Activated CD4-positive, alpha-beta T cell treated with anti-CD3 and anti-CD28 coated beads, Interleukin-2, Interleukin-4, amounts not matched to agents 100 ng/mL and 50 ng/mL, durations not matched to agents 16 hours and 8 hours (primary cell): ENCODE results near the gene PPP2R1B.

Experiments
- DNase-seq: peaks from one replicate; pipeline ENCODE4 v3.0.0-alpha.2; 2020; ENCODE audit warnings: low spot score

Gene PPP2R1B

DNA sequence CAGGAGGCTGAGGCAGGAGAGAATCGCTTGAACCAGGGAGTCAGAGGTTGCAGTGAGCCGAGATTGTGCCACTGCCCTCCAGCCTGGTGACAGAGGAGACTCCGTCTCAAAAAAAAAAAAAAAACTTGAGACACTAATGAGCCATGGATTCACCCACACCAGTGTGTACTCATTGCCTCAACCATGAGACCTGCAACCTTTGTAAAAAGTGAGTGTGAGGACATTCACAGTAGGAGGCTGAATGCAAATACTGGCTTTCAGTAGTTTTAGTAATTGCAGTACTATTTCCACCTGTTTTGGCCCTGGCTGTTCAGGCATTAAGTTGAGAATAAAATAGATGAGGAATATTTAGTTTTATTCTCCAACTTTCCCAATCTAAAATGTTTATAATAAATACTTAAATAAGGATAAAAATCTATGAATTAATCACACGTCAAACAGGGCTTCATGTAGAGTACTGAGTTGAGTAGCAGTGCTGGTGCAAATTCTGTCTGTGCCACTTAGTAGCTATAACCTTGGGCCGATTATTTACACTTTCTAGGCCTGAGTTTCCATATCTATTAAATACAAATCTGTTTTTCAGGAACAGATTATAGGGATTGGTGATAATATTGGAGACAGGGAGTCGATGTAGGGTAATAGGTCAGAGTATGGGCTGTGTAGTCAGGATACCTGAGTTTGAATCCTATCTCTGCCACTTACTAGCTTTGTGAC, 72.8 kb downstream of the PPP2R1B start:
- DNase-seq: no peak

- DNase-seq: no peak
These were observed 74.4 kb downstream of the PPP2R1B start for GRCh38 chr11:111691741-111692140.

DNA sequence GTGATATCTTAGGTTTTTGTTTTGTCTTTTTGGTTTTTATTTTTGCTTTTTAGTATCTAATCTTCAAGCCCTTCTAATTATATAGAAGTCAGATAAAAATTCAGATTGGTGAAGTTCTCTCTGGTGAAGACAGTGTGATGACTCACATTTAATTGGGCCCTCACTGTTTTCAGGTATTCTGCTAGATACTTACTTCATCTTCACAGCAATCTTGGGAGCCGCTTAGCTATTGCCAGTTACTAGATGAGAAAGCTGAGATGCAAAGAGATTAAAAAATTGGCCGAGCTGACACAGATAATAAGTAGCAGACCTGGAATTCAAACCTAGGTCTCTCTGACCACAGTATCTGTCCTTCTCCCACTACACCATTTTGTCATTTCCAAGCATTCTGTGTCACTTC, 75.0 kb downstream of the PPP2R1B start:
- no peak for DNase-seq

DNA sequence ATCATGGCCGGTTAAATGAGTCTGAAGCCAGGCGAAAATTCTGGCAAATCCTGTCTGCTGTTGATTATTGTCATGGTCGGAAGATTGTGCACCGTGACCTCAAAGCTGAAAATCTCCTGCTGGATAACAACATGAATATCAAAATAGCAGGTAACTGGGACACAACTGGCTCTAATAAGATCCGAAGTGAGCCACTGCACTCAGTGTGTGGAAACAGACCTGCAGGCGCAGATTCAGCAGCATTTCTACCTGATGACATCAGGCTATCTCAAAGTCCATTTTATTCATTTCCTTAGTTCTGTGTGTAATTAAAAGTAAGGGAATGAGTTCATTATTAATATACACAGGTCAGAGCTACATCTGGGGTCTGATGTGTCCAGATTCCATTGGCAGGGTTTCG, 78.2 kb downstream of the PPP2R1B start:
- no peak for DNase-seq

DNA sequence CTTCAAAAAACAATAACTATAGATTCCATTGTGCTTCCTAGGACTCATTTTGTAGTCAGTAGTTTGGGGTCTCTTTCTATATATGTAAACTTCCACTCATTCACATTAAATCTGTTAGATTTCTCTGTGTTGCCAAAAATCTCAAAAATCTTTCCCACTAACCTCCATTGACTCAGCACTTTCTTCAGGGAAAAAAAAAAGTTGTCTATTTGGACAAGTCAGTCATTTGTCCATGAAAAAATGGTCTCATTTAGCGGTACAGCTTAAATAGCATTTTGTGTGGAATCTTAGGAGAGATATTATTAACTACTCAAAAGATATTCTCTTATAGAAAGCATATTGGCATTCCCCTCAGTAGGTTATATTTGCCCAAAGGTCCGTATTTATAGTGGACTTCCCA, 81.9 kb downstream of the PPP2R1B start:
- DNase-seq: no peak

GRCh38 chr11:111683806-111684205, 82.4 kb downstream of the PPP2R1B start:
- DNase-seq: no peak

GRCh38 chr11:111680486-111681175, 85.6 kb downstream of the PPP2R1B start:
- no peak for DNase-seq
